Nephron (organoid): ENCODE results near the gene CERS4.
"Not testable (repeated sequence)": the region's sequence is repeated elsewhere in the genome, so short reads cannot be mapped to it uniquely, and the experiment has no call there.

Source experiments
- H3K27ac Mint-ChIP-seq, 3 experiments: 2 replicates each; pipeline ENCODE4 v1.8.0; 2020; ENCODE audit warnings: mixed read lengths in 3 of 3, mild to moderate bottlenecking in 2 of 3, moderate library complexity in 1 of 3
- H3K27me3 Mint-ChIP-seq: 2 replicates; pipeline ENCODE4 v1.8.0; 2021; ENCODE audit warnings: low read depth, mild to moderate bottlenecking, moderate library complexity, mixed read lengths
- H3K36me3 Mint-ChIP-seq: 2 replicates; pipeline ENCODE4 v1.8.0; 2020; ENCODE audit warnings: low read depth, mixed read lengths
- H3K4me1 Mint-ChIP-seq: 2 replicates; pipeline ENCODE4 v1.8.0; 2020; ENCODE audit warnings: mixed read lengths
- H3K4me3 Mint-ChIP-seq, 3 experiments: 2 replicates each; pipeline ENCODE4 v1.8.0; 2020; ENCODE audit warnings: mild to moderate bottlenecking in 3 of 3, mixed read lengths in 3 of 3, moderate library complexity in 2 of 3
- H3K9me3 Mint-ChIP-seq: 2 replicates; pipeline ENCODE4 v1.8.0; 2020; ENCODE audit warnings: mixed read lengths
- TF ChIP-seq, protein P1 (sequence below), 3 experiments: fragments of 200-600 bp; sonication (generic); IDR thresholded peaks; one replicate each; pipeline ENCODE4 v1.5.0; 2021; ENCODE audit warnings: antibody characterized with exemption in 3 of 3; ENCODE audit not compliant: unreplicated experiment in 3 of 3

The CERS4 gene

DNA sequence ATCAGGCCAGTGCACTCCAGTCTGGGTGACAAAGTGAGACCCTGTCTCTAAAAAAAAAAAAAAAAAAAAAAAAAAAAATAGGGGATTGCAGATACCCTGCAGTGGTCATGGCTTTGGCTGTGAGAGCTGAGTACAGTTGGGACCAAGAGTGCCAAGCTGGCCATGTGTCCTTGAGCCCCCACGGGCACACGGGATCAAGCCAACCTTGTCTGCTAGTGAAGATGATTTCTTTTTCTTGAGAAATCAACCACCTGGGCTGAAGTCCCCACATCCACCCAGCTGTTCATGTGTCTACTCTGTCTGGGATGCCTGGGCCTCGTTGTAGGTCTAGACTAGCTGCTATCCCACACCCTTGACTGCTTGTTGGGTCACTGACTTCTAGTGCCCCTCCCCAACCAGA lies 34.0 kb downstream of the CERS4 start:
- Mint-ChIP-seq H3K9me3 (peaks cover 10% of the 10 kb centered on the region), H3K36me3 (peaks cover 49% of the 10 kb centered on the region), H3K4me3 (no peak overlapping the region), H3K27ac (no peak overlapping the region), H3K4me1 (peaks cover 23% of the 10 kb centered on the region), H3K27me3 (no peaks in the 10 kb centered on the region)
- TF ChIP-seq, protein P1, sequence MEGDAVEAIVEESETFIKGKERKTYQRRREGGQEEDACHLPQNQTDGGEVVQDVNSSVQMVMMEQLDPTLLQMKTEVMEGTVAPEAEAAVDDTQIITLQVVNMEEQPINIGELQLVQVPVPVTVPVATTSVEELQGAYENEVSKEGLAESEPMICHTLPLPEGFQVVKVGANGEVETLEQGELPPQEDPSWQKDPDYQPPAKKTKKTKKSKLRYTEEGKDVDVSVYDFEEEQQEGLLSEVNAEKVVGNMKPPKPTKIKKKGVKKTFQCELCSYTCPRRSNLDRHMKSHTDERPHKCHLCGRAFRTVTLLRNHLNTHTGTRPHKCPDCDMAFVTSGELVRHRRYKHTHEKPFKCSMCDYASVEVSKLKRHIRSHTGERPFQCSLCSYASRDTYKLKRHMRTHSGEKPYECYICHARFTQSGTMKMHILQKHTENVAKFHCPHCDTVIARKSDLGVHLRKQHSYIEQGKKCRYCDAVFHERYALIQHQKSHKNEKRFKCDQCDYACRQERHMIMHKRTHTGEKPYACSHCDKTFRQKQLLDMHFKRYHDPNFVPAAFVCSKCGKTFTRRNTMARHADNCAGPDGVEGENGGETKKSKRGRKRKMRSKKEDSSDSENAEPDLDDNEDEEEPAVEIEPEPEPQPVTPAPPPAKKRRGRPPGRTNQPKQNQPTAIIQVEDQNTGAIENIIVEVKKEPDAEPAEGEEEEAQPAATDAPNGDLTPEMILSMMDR (IDR thresholded peaks at IDR 0.05; ENCODE audit: unreplicated experiment in 3 of 3): no peak

DNA sequence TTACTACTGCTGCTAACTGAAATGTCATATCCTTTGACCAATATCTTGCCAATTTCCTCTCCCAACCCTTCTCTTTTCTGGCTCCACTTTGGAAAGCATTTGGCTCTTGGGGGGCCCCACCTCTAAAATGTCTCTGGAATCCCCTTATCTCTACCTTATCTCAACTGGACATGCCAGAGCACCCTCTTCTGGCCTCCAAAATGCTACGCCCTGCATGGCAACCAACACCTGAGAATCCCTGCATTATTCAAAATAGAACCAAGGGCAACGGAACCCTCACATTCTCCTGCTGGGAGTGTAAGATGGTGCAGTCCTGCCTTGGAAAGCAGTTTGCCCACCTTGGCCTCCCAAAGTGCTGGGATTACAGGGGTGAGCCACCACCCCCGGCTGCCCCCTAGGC lies 35.3 kb downstream of the CERS4 start:
- H3K27me3 Mint-ChIP-seq: no peaks in the 10 kb centered on the region
- TF ChIP-seq, protein P1 (IDR thresholded peaks at IDR 0.05; ENCODE audit: unreplicated experiment in 3 of 3): no peak
- H3K36me3 Mint-ChIP-seq: peaks cover 46% of the 10 kb centered on the region
- no peak overlapping the region for H3K4me3 Mint-ChIP-seq
- H3K4me1 Mint-ChIP-seq: peaks cover 18% of the 10 kb centered on the region
- peaks cover 10% of the 10 kb centered on the region for H3K9me3 Mint-ChIP-seq
- H3K27ac Mint-ChIP-seq: no peak overlapping the region

DNA sequence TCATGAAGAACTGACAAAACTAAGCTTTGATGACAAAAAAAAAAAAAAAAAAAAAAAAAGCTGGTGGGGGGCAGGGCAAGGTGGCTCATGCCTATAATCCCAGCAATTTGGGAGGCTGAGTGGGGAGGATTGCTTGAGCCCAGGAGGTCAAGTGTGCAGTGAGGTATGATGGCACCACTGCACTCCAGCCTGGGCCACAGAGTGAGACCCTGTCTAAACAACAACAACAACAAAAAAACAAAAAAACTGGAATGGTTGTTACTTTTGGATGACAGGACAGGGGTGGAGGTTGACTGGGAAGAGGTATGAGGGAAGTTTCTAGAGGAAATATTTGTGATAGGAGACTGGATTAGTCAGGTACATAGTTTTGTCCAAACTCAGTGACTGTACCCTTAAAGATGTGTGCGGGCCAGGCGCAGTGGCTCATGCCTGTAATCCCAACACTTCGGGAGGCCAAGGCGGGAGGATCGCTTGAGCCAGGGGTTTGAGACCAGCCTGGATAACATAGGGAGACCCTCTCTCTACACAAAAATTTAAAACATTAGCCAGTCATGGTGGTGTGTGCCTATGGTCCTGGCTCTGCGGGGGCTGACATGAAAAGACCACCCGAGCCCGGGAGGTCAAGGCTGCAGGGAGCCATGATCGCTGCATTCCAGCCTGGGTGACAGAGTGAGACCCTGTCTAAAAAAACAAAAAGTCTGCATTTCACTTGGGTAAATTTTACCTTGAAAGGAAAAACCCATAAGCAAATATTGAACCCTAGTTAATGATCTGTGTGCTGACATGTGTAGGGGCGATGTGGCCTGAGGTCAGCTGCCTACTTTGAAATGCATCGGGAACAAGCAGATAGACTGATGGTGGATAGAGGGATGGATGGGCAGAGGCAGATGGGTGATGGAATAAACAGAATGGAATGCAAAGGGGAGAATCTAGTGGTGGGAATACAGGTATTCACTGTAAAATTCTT lies 37.0 kb downstream of the CERS4 start:
- no peak overlapping the region for H3K4me3 Mint-ChIP-seq
- peaks cover 5% of the 10 kb centered on the region for H3K4me1 Mint-ChIP-seq
- H3K36me3 Mint-ChIP-seq: peaks cover 37% of the 10 kb centered on the region
- no peaks in the 10 kb centered on the region for H3K27me3 Mint-ChIP-seq
- TF ChIP-seq, protein P1 (IDR thresholded peaks at IDR 0.05; ENCODE audit: unreplicated experiment in 3 of 3): no peak
- peak overlapping the region in 1 of 3 experiments; percentile 31 for H3K27ac Mint-ChIP-seq
- peaks cover 10% of the 10 kb centered on the region for H3K9me3 Mint-ChIP-seq

DNA sequence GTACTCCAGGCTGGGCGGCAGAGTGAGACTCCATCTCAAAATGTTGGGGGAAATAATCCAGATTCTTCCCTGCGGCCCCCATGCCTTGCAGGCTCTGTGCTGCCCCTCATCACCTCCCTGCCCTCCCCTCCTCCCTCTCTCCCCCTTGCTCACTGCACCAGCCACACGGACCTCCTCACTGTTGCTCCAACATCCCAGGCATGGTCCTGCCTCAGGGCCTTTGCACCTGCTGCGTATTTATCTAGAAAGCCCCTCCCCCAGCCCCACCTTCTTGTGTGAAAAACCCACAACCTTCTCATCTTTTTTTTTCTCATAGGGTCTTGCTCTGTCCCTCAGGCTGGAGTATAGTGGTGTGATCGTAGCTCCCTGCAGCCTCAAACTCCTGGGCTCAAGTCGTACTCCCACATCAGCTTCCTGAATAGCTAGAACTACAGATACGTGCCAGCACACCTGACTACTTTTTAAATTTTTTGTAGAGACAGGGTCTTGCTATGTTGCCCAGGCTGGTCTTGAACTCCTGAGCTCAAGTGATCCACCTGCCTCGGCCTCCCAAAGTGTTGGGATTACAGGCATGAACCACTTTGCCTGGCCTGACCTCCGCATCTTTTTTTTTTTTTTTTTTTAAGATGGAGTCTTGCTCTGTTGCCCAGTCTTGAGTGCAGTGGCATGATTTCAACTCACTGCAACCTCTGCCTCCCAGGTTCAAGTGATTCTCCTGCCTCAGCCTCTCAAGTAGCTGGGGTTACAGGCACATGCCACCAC lies 38.1 kb downstream of the CERS4 start:
- not testable (repeated sequence) for H3K27me3 Mint-ChIP-seq, H3K4me1 Mint-ChIP-seq, H3K9me3 Mint-ChIP-seq, H3K4me3 Mint-ChIP-seq, H3K27ac Mint-ChIP-seq
- peaks cover 28% of the 10 kb centered on the region for H3K36me3 Mint-ChIP-seq

DNA sequence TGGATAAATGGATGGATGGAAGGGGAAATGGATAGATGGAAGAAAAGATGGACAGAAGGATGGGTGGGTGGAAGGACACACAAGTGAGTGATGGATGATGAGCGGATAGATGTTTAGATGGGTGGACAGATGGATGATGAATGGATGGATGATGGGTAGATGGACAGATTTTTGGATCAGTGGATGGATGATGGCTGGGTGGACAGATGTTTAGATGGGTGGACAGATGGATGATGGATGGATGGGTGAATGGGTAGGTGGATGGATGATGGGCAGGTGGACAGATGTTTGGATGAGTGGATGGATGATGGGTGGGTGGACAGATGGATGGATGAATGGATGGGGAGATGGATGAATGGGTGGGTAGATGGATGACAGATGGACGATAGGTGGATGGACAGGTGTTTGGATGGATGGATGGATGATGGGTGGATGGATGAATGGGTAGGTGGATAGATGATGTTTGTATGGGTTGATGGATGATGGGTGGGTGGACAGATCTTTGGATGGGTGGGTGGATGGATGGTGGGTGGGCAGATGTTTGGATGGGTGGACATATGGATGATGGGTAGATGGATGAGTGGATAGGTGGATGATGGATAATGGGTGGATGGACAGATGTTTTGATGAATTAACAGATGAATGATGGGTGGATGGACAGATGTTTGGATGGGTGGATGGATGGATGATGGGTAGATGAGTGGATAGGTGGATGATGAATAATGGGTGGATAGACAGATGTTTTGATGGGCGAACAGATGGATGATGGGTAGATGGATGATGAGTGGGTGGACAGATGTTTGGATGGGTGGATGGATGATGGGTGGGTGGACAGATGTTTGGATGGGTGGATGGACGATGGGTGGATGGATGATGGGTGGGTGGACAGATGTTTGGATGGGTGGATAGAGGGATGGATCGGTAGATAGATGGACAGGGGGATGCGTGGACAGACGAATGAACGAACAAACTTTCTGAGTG lies 39.5 kb downstream of the CERS4 start:
- peaks cover 3% of the 10 kb centered on the region for H3K9me3 Mint-ChIP-seq
- H3K4me1 Mint-ChIP-seq: peaks cover 5% of the 10 kb centered on the region
- TF ChIP-seq, protein P1 (IDR thresholded peaks at IDR 0.05; ENCODE audit: unreplicated experiment in 3 of 3): no peak
- H3K27ac Mint-ChIP-seq: no peak overlapping the region
- peaks cover 19% of the 10 kb centered on the region for H3K36me3 Mint-ChIP-seq
- H3K4me3 Mint-ChIP-seq: no peak overlapping the region
- no peaks in the 10 kb centered on the region for H3K27me3 Mint-ChIP-seq
